ENCODE measurements around the gene CD83.
"Not testable (repeated sequence)": the region's sequence is repeated elsewhere in the genome, so short reads cannot be mapped to it uniquely, and the experiment has no call there.

The CD83 gene

DNA sequence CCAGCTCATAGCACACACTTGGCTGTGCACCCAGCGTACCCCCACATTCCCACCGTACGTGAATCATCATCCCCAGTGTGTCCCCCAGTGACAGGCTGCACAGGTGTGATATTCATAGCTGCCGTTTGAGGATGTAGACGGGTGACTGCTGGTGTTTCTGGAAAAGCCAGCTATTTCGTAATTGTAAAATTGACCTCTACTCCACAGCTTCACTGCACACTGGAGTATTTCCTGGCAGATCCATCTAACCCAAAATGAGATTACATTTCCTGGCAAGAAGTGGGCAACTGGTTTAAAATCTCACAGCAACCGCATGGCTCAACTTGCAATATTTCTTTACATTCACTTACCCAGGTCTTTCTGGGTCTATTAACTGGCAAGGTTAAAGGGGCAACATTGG lies 30.3 kb downstream of the CD83 start:
- FAIRE-seq (no peak), DNase-seq (ENCODE audit: low spot score) (no peak)

GRCh38 chr6:14148471-14148870 lies 30.9 kb downstream of the CD83 start:
- DNase-seq (ENCODE audit: low spot score): no peak
- no peak for FAIRE-seq

DNA sequence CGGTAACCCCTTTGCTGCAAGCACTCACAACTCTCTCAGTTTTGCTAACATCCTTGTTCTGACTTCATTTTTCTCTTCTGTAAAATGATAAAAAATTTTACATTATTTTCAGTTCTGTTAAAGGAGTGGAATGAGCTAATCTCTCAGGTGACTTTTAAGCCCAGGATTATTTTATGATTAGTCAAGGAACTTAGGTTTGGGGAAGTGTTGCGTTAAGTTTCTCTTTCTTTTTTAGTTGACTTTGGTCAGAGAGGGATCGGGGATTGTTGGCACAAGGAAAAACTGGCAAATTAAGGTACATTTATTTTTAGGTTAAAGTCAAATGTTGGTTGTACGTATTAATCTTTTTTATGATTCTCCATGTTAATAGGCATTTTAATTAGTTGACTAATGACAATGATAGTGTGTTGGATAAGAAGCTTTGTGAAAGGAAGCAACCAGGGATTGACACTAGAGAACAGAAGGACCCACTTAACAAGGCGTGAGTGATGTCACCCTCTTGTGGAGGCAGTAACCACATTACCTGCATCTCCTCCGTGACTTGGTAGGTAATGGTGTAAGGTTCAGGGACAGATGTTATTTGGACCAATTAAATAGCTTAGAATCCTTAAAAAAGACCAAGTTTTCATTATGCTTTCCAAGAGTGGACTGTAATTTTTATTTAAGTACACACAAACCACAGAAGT lies 31.6 kb downstream of the CD83 start:
- FAIRE-seq: no peak

DNA sequence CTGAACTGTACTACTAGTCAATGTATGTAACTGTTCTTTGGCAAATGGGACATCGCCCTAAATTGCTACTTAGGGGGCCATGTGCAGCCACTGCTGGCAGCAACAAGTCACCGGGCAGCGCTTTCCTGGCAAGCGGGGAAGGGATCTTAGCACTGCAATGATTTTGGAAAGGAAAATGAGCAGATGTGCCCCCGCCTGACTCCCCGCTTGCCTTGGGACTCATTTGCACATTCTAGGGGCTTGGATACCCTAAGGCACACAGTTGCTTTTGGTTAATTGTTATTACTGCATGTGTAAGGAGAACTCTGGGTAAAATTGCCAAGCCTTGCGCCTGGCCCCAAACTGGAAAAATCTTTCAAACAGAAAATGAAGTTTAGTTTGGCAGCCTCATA lies 32.2 kb downstream of the CD83 start:
- FAIRE-seq (no peak), DNase-seq (ENCODE audit: low spot score) (no peak)

More for the DNA sequence above, 31.6 kb downstream of the CD83 start:
- no peak for DNase-seq (ENCODE audit: low spot score)

DNA sequence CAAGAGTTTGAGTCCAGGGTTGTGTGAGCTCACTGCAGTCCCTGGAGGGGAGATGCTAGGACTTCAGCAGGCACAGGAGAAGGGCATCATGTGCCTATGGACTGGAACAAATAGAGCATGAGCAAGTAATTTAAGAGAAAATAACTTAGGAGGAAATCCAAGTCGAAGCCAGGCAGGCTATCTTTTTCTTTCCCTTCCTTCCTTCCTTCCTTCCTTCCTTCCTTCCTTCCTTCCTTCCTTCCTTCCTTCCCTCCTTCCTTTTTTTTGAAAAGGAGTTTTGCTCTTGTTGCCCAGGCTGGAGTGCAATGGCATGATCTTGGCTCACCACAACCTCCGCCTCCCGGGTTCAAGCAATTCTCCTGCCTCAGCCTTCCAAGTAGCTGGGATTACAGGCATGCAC lies 33.7 kb downstream of the CD83 start:
- FAIRE-seq; DNase-seq (ENCODE audit: low spot score): not testable (repeated sequence)

GRCh38 chr6:14151773-14152172 lies 34.2 kb downstream of the CD83 start:
- DNase-seq (ENCODE audit: low spot score) (no peak), FAIRE-seq (no peak)

GRCh38 chr6:14153228-14153627 lies 35.7 kb downstream of the CD83 start:
- FAIRE-seq: no peak

GRCh38 chr6:14159090-14159489 lies 41.5 kb downstream of the CD83 start:
- no peak for FAIRE-seq

More at GRCh38 chr6:14153228-14153627, 35.7 kb downstream of the CD83 start:
- DNase-seq (ENCODE audit: low spot score): no peak

GRCh38 chr6:14162826-14163225 lies 45.3 kb downstream of the CD83 start:
- FAIRE-seq: no peak
- DNase-seq (ENCODE audit: low spot score): no peak

More at GRCh38 chr6:14159090-14159489, 41.5 kb downstream of the CD83 start:
- DNase-seq (ENCODE audit: low spot score): no peak

DNA sequence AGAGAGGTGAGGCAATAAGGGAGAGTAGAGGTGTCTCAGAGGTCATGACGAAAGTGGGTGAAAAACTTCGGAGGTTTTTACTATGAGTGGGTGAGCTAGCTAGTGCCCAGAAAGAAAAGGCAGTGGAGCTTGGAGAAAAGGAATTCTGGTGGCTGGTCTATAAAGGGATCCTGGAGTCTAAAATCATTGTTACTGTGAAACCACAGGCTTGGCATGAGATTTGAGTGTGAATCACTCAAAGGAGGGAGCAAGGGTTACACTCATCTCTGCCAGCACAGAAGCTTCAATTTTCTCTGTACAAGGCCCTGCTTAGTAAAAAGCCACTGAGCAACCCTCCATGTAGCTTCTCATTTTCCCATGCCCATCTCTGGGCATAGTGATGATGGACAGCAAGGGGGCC lies 47.5 kb downstream of the CD83 start:
- DNase-seq (ENCODE audit: low spot score) (peak; percentile 72), FAIRE-seq (peak; percentile 91)

DNA sequence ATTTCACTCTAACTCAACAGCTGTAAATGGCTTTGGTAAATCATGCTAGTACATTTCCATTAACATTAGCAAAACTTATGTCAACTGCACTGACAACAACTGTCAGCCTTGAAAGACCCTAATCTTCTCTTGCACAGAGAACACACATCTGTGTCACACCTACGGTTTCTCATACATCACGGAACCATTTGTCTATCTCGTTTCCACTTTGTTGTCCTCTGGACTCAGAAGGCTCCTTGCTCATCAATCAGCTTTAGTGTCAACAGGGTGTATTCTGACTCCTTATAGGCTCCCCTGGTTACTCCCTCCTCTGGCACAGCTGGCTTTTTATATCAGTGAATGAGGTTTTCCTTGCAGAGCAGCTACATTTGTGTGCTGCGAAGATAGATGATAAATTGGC lies 49.3 kb downstream of the CD83 start:
- FAIRE-seq: no peak
- no peak for DNase-seq (ENCODE audit: low spot score)

GRCh38 chr6:14170128-14170527 lies 52.6 kb downstream of the CD83 start:
- DNase-seq (ENCODE audit: low spot score) (no peak), FAIRE-seq (no peak)

GRCh38 chr6:14172562-14172961 lies 55.0 kb downstream of the CD83 start:
- FAIRE-seq (no peak), DNase-seq (ENCODE audit: low spot score) (no peak)

DNA sequence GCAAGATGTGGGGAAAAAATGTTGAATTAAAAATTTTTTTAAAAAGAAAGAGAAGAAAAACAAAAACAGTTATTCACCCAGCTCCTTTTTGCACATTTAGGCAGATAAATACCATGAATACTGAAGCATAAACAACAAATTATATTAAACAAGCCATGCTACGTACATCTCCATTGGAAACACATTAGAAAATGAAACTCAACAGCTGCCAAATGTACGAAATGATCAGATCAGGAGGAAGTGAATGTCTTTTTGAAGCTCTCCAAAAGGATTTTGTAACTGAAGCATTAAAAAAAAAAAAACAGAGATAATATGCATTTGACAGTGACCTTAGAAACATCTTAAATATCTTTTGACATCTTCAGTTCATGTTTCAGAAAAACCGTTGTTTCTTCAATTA lies 56.7 kb downstream of the CD83 start:
- DNase-seq (ENCODE audit: low spot score) (no peak), FAIRE-seq (no peak)

- no peak for DNase-seq (ENCODE audit: low spot score)
- no peak for FAIRE-seq
Measured at GRCh38 chr6:14174996-14175395, 57.4 kb downstream of the CD83 start.

DNA sequence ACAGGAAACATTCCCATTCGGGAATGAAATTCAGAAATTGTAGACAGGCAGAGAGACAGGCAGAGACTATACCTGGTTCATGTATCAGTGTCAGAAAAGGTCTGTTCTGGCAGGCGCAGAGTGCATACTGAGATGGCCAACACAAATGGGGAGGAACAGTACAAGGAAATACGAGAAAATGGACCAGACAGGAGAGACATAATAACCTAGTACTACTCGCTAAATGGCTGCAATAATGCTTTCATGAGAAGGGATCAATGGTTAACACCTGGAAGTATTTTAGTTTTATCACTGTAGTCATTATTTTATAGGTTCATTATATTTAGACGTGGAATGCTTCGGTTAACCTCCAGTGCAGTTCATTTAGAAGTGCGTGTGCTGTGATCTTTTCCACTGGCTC lies 58.9 kb downstream of the CD83 start:
- DNase-seq (ENCODE audit: low spot score) (no peak), FAIRE-seq (no peak)

GRCh38 chr6:14177413-14178082 lies 60.0 kb downstream of the CD83 start:
- DNase-seq (ENCODE audit: low spot score) (no peak), FAIRE-seq (no peak)

- no peak for DNase-seq (ENCODE audit: low spot score)
- FAIRE-seq: no peak
Measured at GRCh38 chr6:14178083-14178445, 60.5 kb downstream of the CD83 start.

GRCh38 chr6:14180609-14181008 lies 63.0 kb downstream of the CD83 start:
- FAIRE-seq (no peak), DNase-seq (ENCODE audit: low spot score) (no peak)

- no peak for DNase-seq (ENCODE audit: low spot score)
- FAIRE-seq: no peak
Measured at GRCh38 chr6:14182916-14183315, 65.3 kb downstream of the CD83 start.
